CD4-positive, alpha-beta memory T cell (primary cell): ENCODE data around the gene AGXT2. TPM values are rescaled to one million over a fixed set of nuclear protein-coding genes. Genes with fewer than 3 reads are reported as not detected.

Experiments used
- CTCF ChIA-PET: fragments of 350-600 bp; sonication (Branson Sonifier 250); formaldehyde crosslinking; loops from one replicate; lab custom pipeline; 2021; ENCODE audit warnings: inconsistent platforms; ENCODE audit not compliant: partially characterized antibody; lab: Charles Lee
- POLR2A ChIA-PET: fragments of 350-600 bp; sonication (Branson Sonifier 250); formaldehyde crosslinking; loops from one replicate; lab custom pipeline; 2021; ENCODE audit not compliant: partially characterized antibody; lab: Charles Lee
- DNase-seq, 5 donors: peaks; one replicate each; pipeline versions ENCODE4 v3.0.0 to v3.0.0-alpha.2; 2020 to 2022; ENCODE audit warnings: mixed read lengths in 1 of 5
- H3K27ac ChIP-seq: one replicate; pipeline ENCODE4 v1.7.0; 2013; ENCODE audit warnings: low read depth, low read length
- H3K27me3 ChIP-seq: 2 replicates; pipeline ENCODE4 v1.7.0; 2013; ENCODE audit warnings: mild to moderate bottlenecking, low read length, moderate library complexity; ENCODE audit not compliant: insufficient read depth
- H3K36me3 ChIP-seq: 2 replicates; pipeline ENCODE4 v1.7.0; 2013; ENCODE audit warnings: mild to moderate bottlenecking, low read length, moderate library complexity; ENCODE audit not compliant: insufficient read depth
- H3K4me1 ChIP-seq: 2 replicates; pipeline ENCODE4 v1.7.0; 2013; ENCODE audit warnings: mild to moderate bottlenecking, low read length, moderate library complexity; ENCODE audit not compliant: insufficient read depth
- H3K4me3 ChIP-seq, 2 donors: one replicate each; pipeline ENCODE4 v1.7.0; 2013; ENCODE audit warnings: low read length in 2 of 2, mild to moderate bottlenecking in 1 of 2
- H3K9me3 ChIP-seq, 2 donors: one replicate each; pipeline ENCODE4 v1.7.0; 2013; ENCODE audit warnings: low read length in 2 of 2, control low read depth in 1 of 2; ENCODE audit not compliant: control insufficient read depth in 1 of 2
- H3K27ac Mint-ChIP-seq, 7 donors: one replicate each; pipeline ENCODE4 v1.8.0; 2020 to 2021; ENCODE audit warnings: mixed read lengths in 7 of 7, mild to moderate bottlenecking in 6 of 7, inconsistent platforms in 3 of 7, moderate library complexity in 3 of 7
- H3K27me3 Mint-ChIP-seq, 2 donors: one replicate each; pipeline ENCODE4 v1.8.0; 2020 to 2021; ENCODE audit warnings: mixed read lengths in 2 of 2
- H3K36me3 Mint-ChIP-seq, 2 donors: one replicate each; pipeline ENCODE4 v1.8.0; 2020 to 2021; ENCODE audit warnings: mixed read lengths in 2 of 2, inconsistent platforms in 1 of 2, mild to moderate bottlenecking in 1 of 2
- H3K4me1 Mint-ChIP-seq, 4 donors: one replicate each; pipeline ENCODE4 v1.8.0; 2020 to 2021; ENCODE audit warnings: mixed read lengths in 4 of 4, mild to moderate bottlenecking in 1 of 4
- H3K4me3 Mint-ChIP-seq, 8 donors: one replicate each; pipeline ENCODE4 v1.8.0; 2020 to 2021; ENCODE audit warnings: mixed read lengths in 8 of 8, mild to moderate bottlenecking in 7 of 8, moderate library complexity in 6 of 8, inconsistent platforms in 3 of 8
- H3K9me3 Mint-ChIP-seq, 8 donors: one replicate each; pipeline ENCODE4 v1.8.0; 2020 to 2021; ENCODE audit warnings: mixed read lengths in 8 of 8, mild to moderate bottlenecking in 5 of 8, inconsistent platforms in 3 of 8, moderate library complexity in 1 of 8
- intact Hi-C: fragments of 100-400 bp; cut with micrococcal nuclease; formaldehyde crosslinking; loops from one replicate; pipeline ENCODE4 v1.15.1; 2023
- polyA plus RNA-seq, 2 donors: library from polyadenylated mRNA; unstranded; fragments of 300-500 nt; fragmentation: Illumina TruSeq; gene quantifications; one replicate each; pipeline ENCODE4 v1.2.3, GENCODE V29; 2021
- total RNA-seq, 2 experiments: library from RNA; stranded (reverse); gene quantifications; one replicate each; pipeline ENCODE4 v1.2.3, GENCODE V29; 2021

AGXT2 gene
- total and polyA plus RNA-seq, 4 experiments from 2014 or later: not detected

DNA sequence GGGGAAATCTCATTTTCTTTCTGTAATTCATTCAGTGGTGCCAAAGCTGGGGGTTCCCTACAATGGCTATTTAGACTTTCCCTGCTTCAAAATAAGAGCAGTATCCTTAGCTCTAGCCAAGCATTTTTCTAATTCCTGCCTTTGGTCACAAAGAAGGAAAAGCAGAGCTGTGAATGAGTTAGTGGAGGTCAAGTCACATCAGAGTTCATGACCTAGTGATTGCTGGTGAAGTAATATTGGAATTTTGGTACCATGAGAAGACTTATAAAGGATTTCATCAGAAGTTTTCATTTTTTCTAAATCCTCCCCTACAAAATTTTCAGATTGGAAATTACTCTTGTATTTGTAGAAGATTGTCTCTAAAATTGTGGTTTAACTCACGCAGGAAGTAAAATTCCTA is 90.4 kb downstream of the AGXT2 start:
- Mint-ChIP-seq H3K27me3 (no peaks in the 10 kb centered on the region), H3K9me3 (no peaks in the 10 kb centered on the region), H3K4me3 (no peak overlapping the region), H3K4me1 (peaks cover 0 to 3% (median under 1%) of the 10 kb centered on the region in 4 donors), H3K36me3 (peaks cover 17 to 28% of the 10 kb centered on the region in 2 donors), H3K27ac (no peak overlapping the region)
- Histone ChIP-seq H3K36me3 (no peaks in the 10 kb centered on the region), H3K27ac (no peak overlapping the region), H3K9me3 (no peaks in the 10 kb centered on the region), H3K27me3 (no peaks in the 10 kb centered on the region), H3K4me1 (no peaks in the 10 kb centered on the region), H3K4me3 (no peak overlapping the region)
- ChIA-PET CTCF (interaction anchor here (1.3 to 2.3 kb wide), 4 partner anchors 9 to 969 kb away, joined by 3 to 13 read pairs (median 5); no protein-coding TSS in a partner anchor), POLR2A (interaction anchor here (0.7 kb wide), 1 partner anchor 28 kb away, joined by 3 read pairs; the partner anchor contains the start of gene DNAJC21)
- intact Hi-C loops: no loop called here
- no peak for DNase-seq

Other genes with a start within 250 kb of the AGXT2 start
- gene TTC23L, start 208.8 kb downstream of the AGXT2 start, total RNA-seq: under 1 TPM in 1 of 2 experiments, not detected in 1; 0.47 TPM
- gene TTC23L, start 208.8 kb downstream of the AGXT2 start, polyA plus RNA-seq: not detected
- 10 to 100 TPM; 22.7 to 26.3 TPM for gene RAD1, start 132.4 kb downstream of the AGXT2 start, total RNA-seq
- gene RAD1, start 132.4 kb downstream of the AGXT2 start, polyA plus RNA-seq: 10 to 100 TPM; 16.2 to 21.8 TPM
- gene BRIX1, start 132.2 kb downstream of the AGXT2 start, total RNA-seq: 10 to 100 TPM; 27.1 to 30.9 TPM
- 10 to 100 TPM; 50.2 to 63.9 TPM for gene BRIX1, start 132.2 kb downstream of the AGXT2 start, polyA plus RNA-seq
- gene DNAJC21, start 118.4 kb downstream of the AGXT2 start, total RNA-seq: 10 to 100 TPM; 63.7 to 67.9 TPM
- 10 to 100 TPM; 10.1 to 29.9 TPM for gene DNAJC21, start 118.4 kb downstream of the AGXT2 start, polyA plus RNA-seq
- gene PRLR, start 182.5 kb upstream of the AGXT2 start, total RNA-seq: not detected
- gene PRLR, start 182.5 kb upstream of the AGXT2 start, polyA plus RNA-seq: not detected